Measurements from ENCODE around the gene PODXL. TPM values are rescaled to one million over a fixed set of nuclear protein-coding genes. Genes with fewer than 3 reads are reported as not detected.

PODXL gene
- total RNA-seq, 2 donors from 2014 or later = 523 to 701 TPM

GRCh38 chr7:131591687-131592319, 35.4 kb upstream of the PODXL start:
- Mint-ChIP-seq H3K4me1 (peaks cover 29% of the 10 kb centered on the region), H3K27me3 (ENCODE audit: insufficient read depth) (no peaks in the 10 kb centered on the region), H3K27ac (no peak overlapping the region), H3K4me3 (no peak overlapping the region), H3K36me3 (ENCODE audit: low read depth) (no peaks in the 10 kb centered on the region), H3K9me3 (no peaks in the 10 kb centered on the region)
- H3K36me3 ChIP-seq (ENCODE audit: control insufficient read depth, insufficient read depth, low read length) = no peaks in the 10 kb centered on the region
- DNase-seq = peak; percentile 68
- H3K9ac ChIP-seq (ENCODE audit: extremely low read depth, low read length, poor library complexity, severe bottlenecking) = no peak overlapping the region
- H3K9me3 ChIP-seq (ENCODE audit: control insufficient read depth, low read length) = no peaks in the 10 kb centered on the region
- TF ChIP-seq, protein P1, sequence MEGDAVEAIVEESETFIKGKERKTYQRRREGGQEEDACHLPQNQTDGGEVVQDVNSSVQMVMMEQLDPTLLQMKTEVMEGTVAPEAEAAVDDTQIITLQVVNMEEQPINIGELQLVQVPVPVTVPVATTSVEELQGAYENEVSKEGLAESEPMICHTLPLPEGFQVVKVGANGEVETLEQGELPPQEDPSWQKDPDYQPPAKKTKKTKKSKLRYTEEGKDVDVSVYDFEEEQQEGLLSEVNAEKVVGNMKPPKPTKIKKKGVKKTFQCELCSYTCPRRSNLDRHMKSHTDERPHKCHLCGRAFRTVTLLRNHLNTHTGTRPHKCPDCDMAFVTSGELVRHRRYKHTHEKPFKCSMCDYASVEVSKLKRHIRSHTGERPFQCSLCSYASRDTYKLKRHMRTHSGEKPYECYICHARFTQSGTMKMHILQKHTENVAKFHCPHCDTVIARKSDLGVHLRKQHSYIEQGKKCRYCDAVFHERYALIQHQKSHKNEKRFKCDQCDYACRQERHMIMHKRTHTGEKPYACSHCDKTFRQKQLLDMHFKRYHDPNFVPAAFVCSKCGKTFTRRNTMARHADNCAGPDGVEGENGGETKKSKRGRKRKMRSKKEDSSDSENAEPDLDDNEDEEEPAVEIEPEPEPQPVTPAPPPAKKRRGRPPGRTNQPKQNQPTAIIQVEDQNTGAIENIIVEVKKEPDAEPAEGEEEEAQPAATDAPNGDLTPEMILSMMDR (conservative IDR thresholded peaks at IDR 0.05) = no peak
- WGBS, 2 experiments (ENCODE audit: insufficient coverage in 1 of 2, insufficient read length in 1 of 2) = 90 to 93% methylated on average over 9 to 10 of the region's 10 CpGs
- no peaks in the 10 kb centered on the region for H3K4me1 ChIP-seq (ENCODE audit: control insufficient read depth, insufficient read depth, low read length)
- H3K27me3 ChIP-seq (ENCODE audit: control insufficient read depth, insufficient read depth, low read length, poor library complexity, severe bottlenecking) = no peaks in the 10 kb centered on the region
- no peak overlapping the region for H3K4me3 ChIP-seq (ENCODE audit: low read length)
- no peak overlapping the region for H3K27ac ChIP-seq (ENCODE audit: low read depth, low read length)

DNA sequence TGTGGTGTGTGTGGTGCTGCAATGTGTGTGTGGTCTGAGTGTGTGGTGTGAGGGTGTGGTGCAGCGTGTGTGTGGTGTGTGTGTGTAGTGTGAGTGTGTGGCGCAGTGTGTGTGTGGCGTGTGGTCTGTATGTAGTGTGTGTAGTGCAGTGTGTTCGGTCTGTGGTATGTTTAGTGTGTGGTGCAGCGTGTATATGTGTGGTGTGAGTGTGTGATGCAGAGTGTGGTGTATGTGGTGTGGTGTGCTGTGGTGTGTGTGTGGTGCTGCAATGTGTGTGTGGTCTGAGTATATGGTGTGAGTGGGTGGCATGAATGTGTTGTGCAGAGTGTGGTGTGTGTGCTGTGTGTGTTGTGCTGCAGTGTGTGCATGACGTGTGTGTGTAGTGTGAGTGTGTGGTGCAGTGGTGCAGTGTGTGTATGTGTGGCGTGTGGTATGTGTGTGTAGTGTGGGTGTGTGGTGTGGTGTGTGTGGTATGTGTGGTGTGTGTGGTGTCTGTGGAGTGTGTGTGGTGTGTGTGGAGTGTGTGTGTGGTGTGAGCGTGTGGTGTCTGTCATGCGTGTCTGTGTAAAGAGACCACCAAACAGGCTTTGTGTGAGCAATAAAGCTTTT, 31.0 kb upstream of the PODXL start:
- Mint-ChIP-seq H3K4me1 (peaks cover 20% of the 10 kb centered on the region), H3K36me3 (ENCODE audit: low read depth) (no peaks in the 10 kb centered on the region), H3K4me3 (no peak overlapping the region), H3K9me3 (no peaks in the 10 kb centered on the region), H3K27ac (no peak overlapping the region), H3K27me3 (ENCODE audit: insufficient read depth) (no peaks in the 10 kb centered on the region)
- Histone ChIP-seq H3K9ac (ENCODE audit: extremely low read depth, low read length, poor library complexity, severe bottlenecking) (no peak overlapping the region), H3K9me3 (ENCODE audit: control insufficient read depth, low read length) (no peaks in the 10 kb centered on the region), H3K27ac (ENCODE audit: low read depth, low read length) (no peak overlapping the region), H3K4me3 (ENCODE audit: low read length) (peak overlapping the region; percentile 69), H3K4me1 (ENCODE audit: control insufficient read depth, insufficient read depth, low read length) (peaks cover 2% of the 10 kb centered on the region), H3K36me3 (ENCODE audit: control insufficient read depth, insufficient read depth, low read length) (no peaks in the 10 kb centered on the region), H3K27me3 (ENCODE audit: control insufficient read depth, insufficient read depth, low read length, poor library complexity, severe bottlenecking) (no peaks in the 10 kb centered on the region)
- TF ChIP-seq, protein P1 (conservative IDR thresholded peaks at IDR 0.05) = no peak
- peak; percentile 35 for DNase-seq
- 87% methylated on average over 9 of the region's 9 CpGs; no CpG with 5 or more reads in 1 of the 2 experiments for WGBS, 2 experiments (ENCODE audit: insufficient coverage in 1 of 2, insufficient read length in 1 of 2)

GRCh38 chr7:131586759-131587158, 30.3 kb upstream of the PODXL start:
- H3K27me3 ChIP-seq (ENCODE audit: control insufficient read depth, insufficient read depth, low read length, poor library complexity, severe bottlenecking) = no peaks in the 10 kb centered on the region
- no peaks in the 10 kb centered on the region for H3K36me3 ChIP-seq (ENCODE audit: control insufficient read depth, insufficient read depth, low read length)
- Mint-ChIP-seq H3K36me3 (ENCODE audit: low read depth) (no peaks in the 10 kb centered on the region), H3K9me3 (no peaks in the 10 kb centered on the region), H3K4me1 (peaks cover 20% of the 10 kb centered on the region), H3K27me3 (ENCODE audit: insufficient read depth) (no peaks in the 10 kb centered on the region), H3K27ac (no peak overlapping the region), H3K4me3 (no peak overlapping the region)
- no peak overlapping the region for H3K9ac ChIP-seq (ENCODE audit: extremely low read depth, low read length, poor library complexity, severe bottlenecking)
- H3K4me1 ChIP-seq (ENCODE audit: control insufficient read depth, insufficient read depth, low read length) = peaks cover 2% of the 10 kb centered on the region
- H3K27ac ChIP-seq (ENCODE audit: low read depth, low read length) = no peak overlapping the region
- 91 to 100% methylated on average over 1 to 3 of the region's 3 CpGs for WGBS, 2 experiments (ENCODE audit: insufficient coverage in 1 of 2, insufficient read length in 1 of 2)
- TF ChIP-seq, protein P1 (conservative IDR thresholded peaks at IDR 0.05) = no peak
- H3K4me3 ChIP-seq (ENCODE audit: low read length) = peak overlapping the region; percentile 69
- no peak for DNase-seq
- no peaks in the 10 kb centered on the region for H3K9me3 ChIP-seq (ENCODE audit: control insufficient read depth, low read length)

Data from endodermal cell (in vitro differentiated cells).